Skeletal muscle satellite cell (primary cell): Measurements from ENCODE around the gene FGFBP1. TPM values are rescaled to one million over a fixed set of nuclear protein-coding genes. Genes with fewer than 3 reads are reported as not detected.

Experiments
- H3K27me3 ChIP-seq: 2 replicates; pipeline ENCODE4 v1.7.0; 2013; ENCODE audit warnings: low read length; ENCODE audit not compliant: control insufficient read depth, insufficient read depth
- H3K36me3 ChIP-seq: 2 replicates; pipeline ENCODE4 v1.7.0; 2013; ENCODE audit warnings: mild to moderate bottlenecking, control low read depth, low read length; ENCODE audit not compliant: insufficient read depth
- H3K4me1 ChIP-seq: 2 replicates; pipeline ENCODE4 v1.7.0; 2013; ENCODE audit warnings: low read length; ENCODE audit not compliant: control insufficient read depth, insufficient read depth
- H3K4me2 ChIP-seq: 2 replicates; pipeline ENCODE4 v1.7.0; 2013; ENCODE audit warnings: mild to moderate bottlenecking, low read length
- H3K4me3 ChIP-seq: 2 replicates; pipeline ENCODE4 v1.7.0; 2013; ENCODE audit warnings: low read length
- H3K9ac ChIP-seq: 2 replicates; pipeline ENCODE4 v1.7.0; 2013; ENCODE audit warnings: mild to moderate bottlenecking, low read depth, low read length, moderate library complexity
- H3K9me3 ChIP-seq: replicated peaks from 2 replicates; pipeline ENCODE4 v1.7.0; 2013; ENCODE audit warnings: mild to moderate bottlenecking, control low read depth, low read length
- total RNA-seq: library from RNA; depleted of rRNA; stranded (reverse); fragments of >200 nt; gene quantifications from 2 replicates; pipeline ENCODE4 v1.2.3, GENCODE V29; 2012; rRNA removed

FGFBP1 gene
- 0.22 and 0.25 TPM in 2 replicates for total RNA-seq

DNA sequence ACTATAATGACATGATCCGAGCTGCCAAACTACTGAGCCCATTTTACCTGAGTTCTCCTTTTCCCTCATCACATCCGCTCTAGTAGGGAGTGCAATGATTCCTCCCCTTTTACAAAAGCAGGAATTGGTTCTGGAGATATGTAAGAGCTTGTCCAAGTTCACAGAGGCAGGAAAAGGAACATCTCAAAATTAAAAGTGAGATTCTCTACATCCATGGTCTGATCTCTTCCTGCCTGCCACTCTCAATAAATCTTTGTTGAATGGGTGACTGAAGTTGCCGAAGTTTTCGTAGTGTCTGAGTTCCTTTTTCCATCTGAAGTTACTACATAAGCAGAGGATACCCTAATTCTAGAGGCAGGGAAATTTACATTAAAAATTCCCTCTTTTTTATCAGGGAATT, at the start of gene FGFBP1:
Gene FGFBP1 (minus strand): TSS at position 101 of the 400 bp plus-strand sequence. CDS start 2,108 bp downstream, outside the sequence.
- Histone ChIP-seq H3K9me3 (no peaks in the 10 kb centered on the region), H3K36me3 (no peaks in the 10 kb centered on the region), H3K4me1 (peaks cover 3% of the 10 kb centered on the region), H3K4me2 (no peak within 1 kb of the TSS), H3K4me3 (no peak within 1 kb of the TSS), H3K9ac (no peak within 1 kb of the TSS), H3K27me3 (no peaks in the 10 kb centered on the region)

DNA sequence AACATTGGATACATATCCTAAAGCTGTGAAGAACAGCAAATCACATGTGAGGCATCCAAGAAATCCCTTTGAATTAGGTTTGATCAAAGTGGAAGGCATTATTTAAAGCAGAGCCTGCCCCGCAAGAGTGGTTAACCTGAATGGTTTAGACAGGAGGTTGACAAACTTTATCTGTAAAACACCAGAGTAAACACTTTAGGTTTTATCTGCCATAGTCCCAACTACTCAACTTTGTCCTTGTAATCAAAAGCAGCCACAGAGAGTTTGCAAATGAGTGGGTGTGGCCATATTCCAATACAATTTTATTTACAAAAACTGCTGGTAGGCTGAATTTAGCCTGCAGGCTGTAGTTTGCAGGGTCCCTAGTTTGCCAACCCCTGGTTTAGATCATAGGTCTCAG, 49.7 kb upstream of the FGFBP1 start:
- Histone ChIP-seq H3K4me1 (no peaks in the 10 kb centered on the region), H3K27me3 (peaks cover 22% of the 10 kb centered on the region), H3K9ac (no peak overlapping the region), H3K4me3 (no peak overlapping the region), H3K4me2 (no peak overlapping the region), H3K9me3 (no peaks in the 10 kb centered on the region), H3K36me3 (no peaks in the 10 kb centered on the region)

DNA sequence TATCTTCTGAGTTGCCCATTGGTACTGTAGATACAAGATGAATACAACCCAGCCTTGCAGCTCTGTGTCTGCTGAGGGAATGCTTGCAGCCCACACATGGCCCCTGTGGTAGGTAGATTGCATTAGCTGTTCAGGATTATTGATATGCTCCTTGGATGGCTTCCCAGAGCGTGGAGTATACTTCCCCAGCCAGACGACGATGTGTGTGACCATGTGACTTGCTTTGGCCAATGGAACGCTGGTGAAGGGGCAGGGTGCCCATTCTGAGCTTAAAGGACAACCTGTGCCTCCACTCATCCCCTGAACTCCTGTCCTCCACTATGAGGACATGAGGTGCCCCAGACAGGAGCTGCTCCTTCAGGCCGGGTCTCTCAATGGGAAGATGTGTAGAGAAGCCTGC, 48.4 kb upstream of the FGFBP1 start:
- Histone ChIP-seq H3K36me3 (no peaks in the 10 kb centered on the region), H3K9me3 (no peaks in the 10 kb centered on the region), H3K27me3 (peaks cover 16% of the 10 kb centered on the region), H3K4me2 (no peak overlapping the region), H3K9ac (no peak overlapping the region), H3K4me1 (no peaks in the 10 kb centered on the region), H3K4me3 (no peak overlapping the region)

DNA sequence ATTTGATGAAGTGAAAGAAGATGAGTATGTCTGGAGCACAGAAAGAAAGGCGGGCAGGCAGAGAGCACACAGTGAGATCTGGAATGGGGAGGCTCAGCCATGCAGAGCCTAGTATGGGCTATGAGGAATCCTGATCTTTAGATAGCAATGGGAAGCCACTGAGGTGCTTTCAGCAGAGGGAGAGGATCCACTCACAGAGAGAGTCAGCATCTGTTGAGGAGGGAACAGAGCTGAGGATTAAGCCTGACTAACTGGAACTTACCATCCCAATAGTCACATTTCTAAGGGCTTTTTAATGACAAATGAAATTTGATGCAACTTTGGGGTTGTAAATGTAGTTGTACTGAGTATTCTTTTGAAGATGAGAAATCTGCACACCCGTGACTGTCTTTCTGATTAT, 45.1 kb upstream of the FGFBP1 start:
- Histone ChIP-seq H3K27me3 (peaks cover 11% of the 10 kb centered on the region), H3K4me3 (no peak overlapping the region), H3K9ac (no peak overlapping the region), H3K4me1 (no peaks in the 10 kb centered on the region), H3K4me2 (no peak overlapping the region), H3K36me3 (no peaks in the 10 kb centered on the region), H3K9me3 (no peaks in the 10 kb centered on the region)

DNA sequence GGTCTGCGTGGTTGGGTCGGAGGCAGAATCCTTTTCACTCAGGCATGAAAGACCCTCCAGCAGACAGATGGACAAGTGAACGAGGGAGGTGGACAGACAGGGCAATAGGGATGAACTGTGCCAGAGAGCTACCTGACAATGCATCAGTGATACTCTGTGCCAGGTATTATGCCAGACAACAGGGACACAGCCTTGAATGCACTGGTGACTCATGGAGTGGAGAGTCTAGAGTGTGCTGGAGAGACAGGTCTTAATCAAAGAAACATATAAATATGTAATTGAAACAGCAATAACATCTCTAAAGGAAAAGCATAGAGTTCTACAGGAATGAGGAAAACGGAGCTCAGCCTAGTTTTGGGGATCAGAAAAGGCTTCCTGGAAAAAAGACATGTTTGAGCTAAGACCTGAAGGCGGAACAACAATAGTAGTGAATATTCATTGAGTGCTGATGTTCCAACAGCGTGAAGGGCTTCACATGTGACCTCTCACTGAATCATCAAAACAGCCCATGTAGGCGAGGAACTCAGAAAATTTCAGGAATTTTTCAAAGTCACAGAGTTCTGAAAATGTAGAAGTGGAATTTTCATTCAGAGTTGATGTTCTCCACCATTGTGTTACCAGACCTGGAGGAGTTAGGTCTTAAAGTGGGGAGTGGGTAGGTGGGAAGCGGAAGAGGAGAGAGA, 44.4 kb upstream of the FGFBP1 start:
- Histone ChIP-seq H3K4me3 (no peak overlapping the region), H3K27me3 (peaks cover 11% of the 10 kb centered on the region), H3K4me2 (no peak overlapping the region), H3K36me3 (no peaks in the 10 kb centered on the region), H3K4me1 (no peaks in the 10 kb centered on the region), H3K9me3 (no peaks in the 10 kb centered on the region), H3K9ac (no peak overlapping the region)

DNA sequence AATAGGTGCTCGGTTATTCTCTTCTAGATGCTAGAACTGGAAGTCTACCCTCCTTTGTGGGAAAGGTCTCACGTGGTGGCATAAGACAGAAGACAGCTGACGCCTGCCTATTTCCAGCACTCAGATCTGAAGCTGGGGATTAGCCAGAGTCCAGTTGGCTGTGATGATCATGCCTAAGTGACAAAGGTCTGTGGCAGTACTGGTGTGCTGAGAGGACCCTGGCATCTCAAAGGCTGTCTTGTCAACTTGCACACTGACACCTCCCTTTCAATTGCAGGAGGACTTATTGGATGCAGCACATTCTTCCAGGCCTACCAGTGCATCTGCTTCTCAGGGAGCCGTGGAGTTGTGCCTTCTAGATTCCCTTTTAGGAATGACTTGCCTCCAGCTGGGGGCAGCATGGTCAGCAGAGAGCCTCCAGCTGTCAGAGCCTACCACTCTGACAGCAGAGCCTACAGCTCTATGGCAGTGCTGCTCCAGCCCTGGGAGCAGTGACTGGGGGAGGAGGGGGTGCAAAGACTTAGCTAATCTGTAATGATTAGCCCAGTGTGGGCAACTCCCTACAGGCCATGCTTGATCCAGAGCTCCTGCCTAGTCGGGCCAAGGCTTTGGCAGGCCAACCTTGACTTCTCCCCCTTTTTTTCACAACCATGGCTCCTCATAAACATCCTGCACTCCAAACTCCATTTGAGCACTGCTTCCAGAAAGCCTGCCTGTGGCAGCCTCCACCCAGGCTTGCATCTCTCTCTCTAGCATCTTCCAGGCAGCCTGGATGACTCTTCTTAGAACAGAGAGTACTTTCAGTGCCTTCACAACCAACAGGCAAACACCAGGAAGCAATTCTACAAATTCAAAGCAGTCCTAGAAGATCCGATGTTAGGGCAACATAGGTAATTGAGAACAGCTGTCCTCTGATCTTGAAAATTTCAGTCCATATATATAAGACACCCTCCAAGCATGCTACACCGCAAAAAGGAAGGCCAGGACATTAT, 38.2 kb upstream of the FGFBP1 start:
- H3K4me1 ChIP-seq, result no peaks in the 10 kb centered on the region
- no peak overlapping the region for H3K4me3 ChIP-seq
- H3K36me3 ChIP-seq, result no peaks in the 10 kb centered on the region
- H3K9ac ChIP-seq, result no peak overlapping the region
- no peaks in the 10 kb centered on the region for H3K9me3 ChIP-seq
- peaks cover 28% of the 10 kb centered on the region for H3K27me3 ChIP-seq
- H3K4me2 ChIP-seq, result no peak overlapping the region

DNA sequence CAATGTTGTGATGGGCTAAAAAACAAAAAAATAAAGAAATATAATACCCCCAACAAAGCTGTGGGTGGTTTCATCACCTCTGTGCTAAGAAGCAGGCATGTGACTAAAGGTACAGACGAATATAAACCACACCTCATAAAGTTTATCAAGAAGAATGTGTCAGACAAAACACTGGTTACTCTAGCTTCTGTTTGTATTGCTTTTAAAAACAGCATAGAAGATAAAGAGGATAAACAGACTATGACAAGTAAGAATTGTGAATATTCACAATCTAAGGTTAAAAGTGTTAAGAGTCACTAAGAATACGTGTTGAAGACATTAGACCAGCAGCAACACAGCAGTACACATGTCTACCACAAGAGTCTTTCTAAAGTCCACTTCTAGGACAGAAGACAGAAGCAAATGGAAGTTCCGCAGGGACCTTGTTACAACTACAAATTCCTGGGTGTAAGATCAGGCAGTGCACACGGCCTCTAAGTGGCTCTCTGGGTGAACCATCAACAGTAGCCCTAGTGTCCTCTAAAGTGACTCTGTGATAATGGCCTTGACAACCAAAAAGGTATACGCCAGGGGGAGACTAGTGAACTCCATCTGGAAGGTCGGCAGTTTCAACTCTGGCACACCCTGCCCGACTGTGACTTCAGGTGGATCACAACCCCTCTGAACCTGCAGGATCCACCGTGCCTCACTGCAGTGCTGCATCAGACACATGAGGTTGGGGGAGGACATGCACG, 32.7 kb upstream of the FGFBP1 start:
- Histone ChIP-seq H3K27me3 (peaks cover 31% of the 10 kb centered on the region), H3K4me1 (no peaks in the 10 kb centered on the region), H3K36me3 (no peaks in the 10 kb centered on the region), H3K9ac (no peak overlapping the region), H3K9me3 (no peaks in the 10 kb centered on the region), H3K4me2 (no peak overlapping the region), H3K4me3 (no peak overlapping the region)

DNA sequence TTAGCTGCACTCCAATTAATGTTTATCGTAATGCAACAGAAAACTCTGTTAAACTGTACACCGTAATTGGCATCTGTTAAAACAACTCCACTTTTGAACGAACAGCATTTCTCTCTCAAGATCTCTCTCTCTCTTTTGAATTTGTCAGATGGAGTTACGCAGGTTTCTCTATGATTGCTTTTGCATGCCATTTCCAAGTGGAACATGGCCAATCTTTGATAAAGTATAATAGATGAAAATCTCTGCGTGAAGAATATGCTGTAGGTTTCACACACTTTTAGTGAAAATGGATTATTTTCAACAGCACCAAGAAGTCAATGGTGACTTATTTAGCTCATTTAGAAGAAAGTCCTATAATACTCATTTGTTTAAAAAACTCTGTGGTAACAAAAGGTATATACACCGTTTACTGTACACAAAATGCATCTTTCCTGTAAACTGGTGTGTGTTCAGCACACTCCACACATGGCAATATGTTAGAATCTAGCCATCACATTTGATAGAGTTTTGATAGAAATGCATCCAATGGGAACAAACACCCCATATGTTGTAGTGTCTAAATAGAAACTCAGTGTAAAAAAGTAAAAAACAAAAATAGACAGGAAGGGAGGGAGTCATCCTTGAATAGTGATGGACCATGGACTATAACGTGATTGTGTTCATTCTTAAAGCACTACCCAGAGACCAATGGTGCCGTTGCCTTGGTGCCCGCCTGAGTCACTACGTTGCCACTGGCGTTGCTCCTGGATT, 30.2 kb upstream of the FGFBP1 start:
- H3K27me3 ChIP-seq, result peaks cover 25% of the 10 kb centered on the region
- no peaks in the 10 kb centered on the region for H3K4me1 ChIP-seq
- H3K4me2 ChIP-seq, result no peak overlapping the region
- H3K9me3 ChIP-seq, result no peaks in the 10 kb centered on the region
- no peaks in the 10 kb centered on the region for H3K36me3 ChIP-seq
- H3K9ac ChIP-seq, result no peak overlapping the region
- no peak overlapping the region for H3K4me3 ChIP-seq

DNA sequence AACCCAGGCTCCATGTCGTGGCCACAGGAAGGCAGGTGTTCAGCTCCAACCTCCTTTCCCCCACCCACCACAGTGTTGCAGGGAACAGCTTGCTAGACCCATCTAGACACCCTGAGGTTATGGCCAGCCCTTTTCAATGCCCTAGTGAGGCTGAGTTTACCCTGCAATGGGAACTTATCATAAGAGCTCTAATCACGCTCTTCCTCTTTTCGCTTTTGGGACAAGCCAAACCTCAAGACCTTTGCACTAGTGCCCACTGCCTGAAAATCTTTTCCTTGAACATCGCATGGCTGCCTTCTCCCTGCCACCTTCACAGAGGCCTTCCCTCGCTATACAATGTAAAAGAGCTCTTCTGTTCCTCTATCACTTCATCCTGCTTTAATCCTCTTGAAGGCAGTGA, 26.8 kb upstream of the FGFBP1 start:
- H3K36me3 ChIP-seq, result no peaks in the 10 kb centered on the region
- no peak overlapping the region for H3K4me3 ChIP-seq
- H3K9me3 ChIP-seq, result no peaks in the 10 kb centered on the region

DNA sequence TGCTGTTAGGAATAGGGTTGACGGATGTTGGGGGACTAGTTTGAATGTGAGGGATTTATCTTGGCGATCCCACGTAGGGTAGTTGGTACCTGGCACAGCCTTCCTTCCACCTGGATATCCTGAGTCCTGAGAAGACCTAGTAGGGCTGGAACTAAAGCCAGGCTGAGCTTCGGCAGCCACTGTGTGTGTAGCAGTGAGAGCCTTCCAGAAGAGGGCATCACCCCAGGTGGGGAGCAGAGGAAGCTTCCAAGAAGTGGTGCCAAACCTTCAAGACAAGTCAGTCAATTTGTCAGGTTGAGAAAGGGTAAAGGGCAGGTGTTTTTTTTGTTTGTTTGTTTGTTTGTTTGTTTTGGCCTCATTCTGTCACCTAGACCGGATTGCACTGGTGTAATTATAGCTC, 25.6 kb upstream of the FGFBP1 start:
- Histone ChIP-seq H3K9ac (no peak overlapping the region), H3K36me3 (no peaks in the 10 kb centered on the region), H3K4me3 (no peak overlapping the region), H3K4me2 (no peak overlapping the region), H3K9me3 (no peaks in the 10 kb centered on the region), H3K4me1 (no peaks in the 10 kb centered on the region), H3K27me3 (peaks cover 21% of the 10 kb centered on the region)

More for the DNA sequence above, 26.8 kb upstream of the FGFBP1 start:
- Histone ChIP-seq H3K9ac (no peak overlapping the region), H3K4me1 (no peaks in the 10 kb centered on the region), H3K4me2 (no peak overlapping the region), H3K27me3 (peaks cover 17% of the 10 kb centered on the region)

DNA sequence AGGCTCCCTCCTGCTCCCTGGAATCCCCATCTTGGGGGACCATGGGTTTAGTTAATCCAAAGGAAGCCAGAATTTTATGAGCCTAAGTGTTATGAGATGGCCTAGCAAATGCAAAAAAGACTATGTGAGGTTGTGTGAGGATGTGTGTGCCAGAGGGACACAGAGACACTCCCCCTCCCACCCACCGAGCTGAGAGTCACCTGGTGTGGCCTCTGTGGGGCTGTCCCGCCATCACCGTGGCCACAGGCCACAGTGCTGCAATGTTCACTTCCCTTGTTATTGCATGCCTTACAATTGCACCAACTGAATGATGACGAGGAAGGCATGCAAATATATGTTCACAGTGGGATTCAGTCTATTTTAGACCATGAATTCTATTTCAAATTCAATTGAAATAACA, 25.0 kb upstream of the FGFBP1 start:
- Histone ChIP-seq H3K4me2 (no peak overlapping the region), H3K36me3 (no peaks in the 10 kb centered on the region), H3K27me3 (peaks cover 20% of the 10 kb centered on the region), H3K9me3 (no peaks in the 10 kb centered on the region), H3K9ac (no peak overlapping the region), H3K4me3 (no peak overlapping the region), H3K4me1 (no peaks in the 10 kb centered on the region)
